Upper lobe of right lung (tissue), 1 donor: ENCODE measurements around the gene FAM228B. TPM values are rescaled to one million over a fixed set of nuclear protein-coding genes. Genes with fewer than 3 reads are reported as not detected.

Experiments
- ATAC-seq: fragments of 200-7000 bp; cut with Tn5 transposase; one replicate; pipeline ENCODE4 v1.9.1; 2020; ENCODE audit warnings: mild to moderate bottlenecking, moderate library complexity
- DNase-seq: peaks from one replicate; pipeline ENCODE4 v3.0.0-alpha.2; 2020
- H3K27ac ChIP-seq: fragments of 200-600 bp; one replicate; pipeline ENCODE4 v1.8.0; 2022
- H3K27me3 ChIP-seq: fragments of 200-600 bp; one replicate; pipeline ENCODE4 v1.8.0; 2022; ENCODE audit warnings: mild to moderate bottlenecking
- H3K36me3 ChIP-seq: fragments of 200-600 bp; one replicate; pipeline ENCODE4 v1.8.0; 2022
- H3K4me1 ChIP-seq: fragments of 200-600 bp; one replicate; pipeline ENCODE4 v1.8.0; 2022
- H3K4me3 ChIP-seq: fragments of 200-600 bp; one replicate; pipeline ENCODE4 v1.8.0; 2022; ENCODE audit warnings: mild to moderate bottlenecking
- H3K9me3 ChIP-seq: fragments of 200-600 bp; one replicate; pipeline ENCODE4 v1.8.0; 2022
- intact Hi-C: fragments of 100-400 bp; cut with DNase I; formaldehyde crosslinking; loops from one replicate; pipeline ENCODE4 v1.11.0; 2022
- total RNA-seq: library from RNA; stranded (reverse); fragmentation: NEBNext Ultra II Directional; extraction: Animal tissue kit (Norgen Biotek cat#: 25700); gene quantifications from one replicate; pipeline ENCODE4 v1.2.1, GENCODE V29; 2021
- TF ChIP-seq, protein P1 (sequence below): fragments of 200-600 bp; IDR thresholded peaks from one replicate; pipeline ENCODE4 v1.8.0; 2022; ENCODE audit warnings: antibody characterized with exemption
- donor health status: DM: no; HTN: yes; CAD: no; lungs with severe emphysema.

The FAM228B gene
- total RNA-seq, 1 donor from 2014 or later = 28.4 TPM

- ATAC-seq (no peak), DNase-seq (no peak)
- intact Hi-C loops = no loop called here
- no peaks in the 10 kb centered on the region for H3K36me3 ChIP-seq
- no peak overlapping the region for H3K27ac ChIP-seq
- no peaks in the 10 kb centered on the region for H3K27me3 ChIP-seq
- H3K9me3 ChIP-seq = no peaks in the 10 kb centered on the region
- H3K4me1 ChIP-seq = no peaks in the 10 kb centered on the region
- TF ChIP-seq, protein P1, sequence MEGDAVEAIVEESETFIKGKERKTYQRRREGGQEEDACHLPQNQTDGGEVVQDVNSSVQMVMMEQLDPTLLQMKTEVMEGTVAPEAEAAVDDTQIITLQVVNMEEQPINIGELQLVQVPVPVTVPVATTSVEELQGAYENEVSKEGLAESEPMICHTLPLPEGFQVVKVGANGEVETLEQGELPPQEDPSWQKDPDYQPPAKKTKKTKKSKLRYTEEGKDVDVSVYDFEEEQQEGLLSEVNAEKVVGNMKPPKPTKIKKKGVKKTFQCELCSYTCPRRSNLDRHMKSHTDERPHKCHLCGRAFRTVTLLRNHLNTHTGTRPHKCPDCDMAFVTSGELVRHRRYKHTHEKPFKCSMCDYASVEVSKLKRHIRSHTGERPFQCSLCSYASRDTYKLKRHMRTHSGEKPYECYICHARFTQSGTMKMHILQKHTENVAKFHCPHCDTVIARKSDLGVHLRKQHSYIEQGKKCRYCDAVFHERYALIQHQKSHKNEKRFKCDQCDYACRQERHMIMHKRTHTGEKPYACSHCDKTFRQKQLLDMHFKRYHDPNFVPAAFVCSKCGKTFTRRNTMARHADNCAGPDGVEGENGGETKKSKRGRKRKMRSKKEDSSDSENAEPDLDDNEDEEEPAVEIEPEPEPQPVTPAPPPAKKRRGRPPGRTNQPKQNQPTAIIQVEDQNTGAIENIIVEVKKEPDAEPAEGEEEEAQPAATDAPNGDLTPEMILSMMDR = no peak
- no peak overlapping the region for H3K4me3 ChIP-seq
Measured at GRCh38 chr2:24101992-24102391, 21.3 kb upstream of the FAM228B start.

DNA sequence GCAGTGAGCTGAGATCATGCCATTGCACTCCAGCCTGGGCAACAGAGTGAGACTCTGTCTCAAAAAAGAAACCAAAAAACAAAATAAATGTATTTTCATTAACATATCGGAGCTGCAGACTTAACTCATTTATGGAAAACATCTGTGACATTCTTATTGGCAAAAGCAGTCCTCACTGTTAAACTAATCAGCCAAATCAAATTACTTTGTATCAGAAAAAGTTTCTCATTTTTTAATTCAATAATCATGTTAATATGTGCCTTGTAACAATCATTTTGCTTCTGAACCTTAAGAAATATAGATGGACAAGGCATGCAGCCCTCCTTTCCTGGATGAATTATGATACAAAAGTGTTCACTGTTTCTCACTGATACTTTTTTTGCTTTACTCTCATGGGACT, 20.6 kb upstream of the FAM228B start:
- H3K4me3 ChIP-seq = no peak overlapping the region
- H3K27ac ChIP-seq = no peak overlapping the region
- DNase-seq (no peak), ATAC-seq (no peak)
- no peaks in the 10 kb centered on the region for H3K27me3 ChIP-seq
- no peaks in the 10 kb centered on the region for H3K4me1 ChIP-seq
- H3K9me3 ChIP-seq = no peaks in the 10 kb centered on the region
- intact Hi-C loops = no loop called here
- H3K36me3 ChIP-seq = no peaks in the 10 kb centered on the region
- TF ChIP-seq, protein P1 = no peak

- ATAC-seq (peak; percentile 9), DNase-seq (no peak)
- H3K4me3 ChIP-seq = no peak overlapping the region
- intact Hi-C loops = no loop called here
- no peaks in the 10 kb centered on the region for H3K4me1 ChIP-seq
- no peak overlapping the region for H3K27ac ChIP-seq
- TF ChIP-seq, protein P1 = no peak
- H3K36me3 ChIP-seq = no peaks in the 10 kb centered on the region
- H3K9me3 ChIP-seq = no peaks in the 10 kb centered on the region
- no peaks in the 10 kb centered on the region for H3K27me3 ChIP-seq
Measured at GRCh38 chr2:24104110-24104650, 19.1 kb upstream of the FAM228B start.

- no peak for ATAC-seq
- TF ChIP-seq, protein P1 = no peak
Measured at GRCh38 chr2:24104906-24105305, 18.4 kb upstream of the FAM228B start.

DNA sequence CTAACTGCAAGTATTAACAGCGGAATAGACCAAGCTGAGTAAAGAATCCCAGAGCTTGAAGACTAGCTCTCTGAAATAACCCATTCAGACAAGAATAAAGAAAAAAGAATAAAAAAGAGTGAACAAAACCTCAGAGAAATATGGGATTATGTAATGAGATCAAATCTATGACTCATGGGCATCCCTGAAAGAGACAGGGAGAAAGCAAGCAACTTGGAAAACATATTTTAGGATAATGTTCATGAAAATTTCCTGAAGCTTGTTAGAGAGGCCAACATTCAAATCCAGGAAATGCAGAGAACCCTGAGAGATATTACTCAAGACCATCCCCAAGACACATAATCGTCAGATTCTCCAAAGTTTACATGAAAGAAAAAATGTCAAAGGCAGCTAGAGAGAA, 17.5 kb upstream of the FAM228B start:
- no peak for ATAC-seq
- H3K27me3 ChIP-seq = no peaks in the 10 kb centered on the region
- H3K27ac ChIP-seq = no peak overlapping the region
- DNase-seq = no peak
- TF ChIP-seq, protein P1 = no peak
- intact Hi-C loops = no loop called here
- H3K4me3 ChIP-seq = no peak overlapping the region
- no peaks in the 10 kb centered on the region for H3K9me3 ChIP-seq
- H3K4me1 ChIP-seq = no peaks in the 10 kb centered on the region
- no peaks in the 10 kb centered on the region for H3K36me3 ChIP-seq

More at GRCh38 chr2:24104906-24105305, 18.4 kb upstream of the FAM228B start:
- intact Hi-C loops = no loop called here
- H3K27me3 ChIP-seq = no peaks in the 10 kb centered on the region
- no peaks in the 10 kb centered on the region for H3K36me3 ChIP-seq
- H3K27ac ChIP-seq = no peak overlapping the region
- H3K9me3 ChIP-seq = no peaks in the 10 kb centered on the region
- H3K4me1 ChIP-seq = no peaks in the 10 kb centered on the region
- H3K4me3 ChIP-seq = no peak overlapping the region
- no peak for DNase-seq

DNA sequence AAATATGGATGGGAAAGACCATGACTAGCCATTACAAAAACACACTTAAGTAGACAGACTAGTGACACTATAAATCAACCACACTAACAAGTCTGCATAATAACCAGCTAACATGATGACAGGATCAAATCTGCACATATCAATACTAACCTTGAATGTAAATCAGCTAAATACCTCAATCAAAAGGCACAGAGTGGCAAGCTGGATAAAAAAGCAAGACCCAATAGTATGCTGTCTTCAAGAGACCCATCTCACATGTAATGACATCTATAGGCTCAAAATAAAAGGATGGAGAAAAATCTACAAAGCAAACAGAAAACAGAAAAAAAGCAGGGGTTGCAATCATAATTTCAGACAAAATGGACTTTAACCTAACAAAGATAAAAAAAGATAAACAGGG, 16.5 kb upstream of the FAM228B start:
- no peak for DNase-seq
- no peak for ATAC-seq
- H3K36me3 ChIP-seq = no peaks in the 10 kb centered on the region
- no peaks in the 10 kb centered on the region for H3K27me3 ChIP-seq
- no peak overlapping the region for H3K4me3 ChIP-seq
- no peak overlapping the region for H3K27ac ChIP-seq
- H3K4me1 ChIP-seq = no peaks in the 10 kb centered on the region
- no peaks in the 10 kb centered on the region for H3K9me3 ChIP-seq
- intact Hi-C loops = no loop called here
- TF ChIP-seq, protein P1 = no peak
